ENCODE measurements around the gene FRY.

FRY gene

DNA sequence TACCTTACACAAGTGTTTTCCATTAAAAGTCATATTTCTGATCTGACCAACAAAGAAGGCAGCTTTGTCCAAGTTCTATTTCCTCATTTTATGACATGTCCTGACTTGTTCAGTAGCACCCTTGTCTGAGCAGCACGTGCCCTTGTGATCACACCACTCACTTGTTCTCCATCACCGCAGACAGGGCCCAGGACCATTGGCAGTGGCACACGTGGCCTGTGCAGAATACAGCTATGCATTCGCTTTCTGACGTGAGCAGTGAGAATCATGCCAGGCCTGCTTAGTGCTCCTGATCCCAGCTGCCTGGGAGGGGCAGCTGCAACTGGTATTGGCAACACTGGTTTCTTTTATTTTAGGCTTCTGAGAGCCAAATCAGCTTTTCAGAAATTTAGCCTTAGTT, 134.2 kb downstream of the FRY start:
- TF ChIP-seq, protein P1, sequence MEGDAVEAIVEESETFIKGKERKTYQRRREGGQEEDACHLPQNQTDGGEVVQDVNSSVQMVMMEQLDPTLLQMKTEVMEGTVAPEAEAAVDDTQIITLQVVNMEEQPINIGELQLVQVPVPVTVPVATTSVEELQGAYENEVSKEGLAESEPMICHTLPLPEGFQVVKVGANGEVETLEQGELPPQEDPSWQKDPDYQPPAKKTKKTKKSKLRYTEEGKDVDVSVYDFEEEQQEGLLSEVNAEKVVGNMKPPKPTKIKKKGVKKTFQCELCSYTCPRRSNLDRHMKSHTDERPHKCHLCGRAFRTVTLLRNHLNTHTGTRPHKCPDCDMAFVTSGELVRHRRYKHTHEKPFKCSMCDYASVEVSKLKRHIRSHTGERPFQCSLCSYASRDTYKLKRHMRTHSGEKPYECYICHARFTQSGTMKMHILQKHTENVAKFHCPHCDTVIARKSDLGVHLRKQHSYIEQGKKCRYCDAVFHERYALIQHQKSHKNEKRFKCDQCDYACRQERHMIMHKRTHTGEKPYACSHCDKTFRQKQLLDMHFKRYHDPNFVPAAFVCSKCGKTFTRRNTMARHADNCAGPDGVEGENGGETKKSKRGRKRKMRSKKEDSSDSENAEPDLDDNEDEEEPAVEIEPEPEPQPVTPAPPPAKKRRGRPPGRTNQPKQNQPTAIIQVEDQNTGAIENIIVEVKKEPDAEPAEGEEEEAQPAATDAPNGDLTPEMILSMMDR (IDR thresholded peaks at IDR 0.05; ENCODE audit: extremely low read depth, insufficient read depth, missing control alignments): no peak
- in situ Hi-C loops (cut with MboI; ENCODE audit: low pct_unique_long_range_greater_than_20kb, low sequenced_read_pairs, unreplicated experiment): no loop called here
- DNase-seq (ENCODE audit: low spot score): no peak

DNA sequence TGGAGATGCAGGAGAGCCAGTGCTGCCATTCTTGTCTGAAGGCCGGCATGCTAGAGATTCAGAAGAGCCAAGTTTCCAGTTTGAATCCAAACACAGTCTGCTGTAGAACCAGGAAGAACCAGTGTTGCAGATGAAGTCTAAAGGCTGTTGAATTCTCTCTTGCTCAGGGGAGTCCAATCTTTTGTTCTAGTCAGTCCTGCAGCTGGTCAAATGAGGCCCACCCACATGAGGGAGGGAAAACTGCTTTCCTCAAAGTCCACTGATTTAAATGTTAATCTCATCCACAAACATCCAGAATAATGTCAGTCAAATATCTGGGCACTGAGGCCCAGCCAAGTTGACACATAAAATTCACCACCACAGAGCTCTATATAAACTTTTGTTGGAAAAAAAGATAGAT, 136.6 kb downstream of the FRY start:
- DNase-seq (ENCODE audit: low spot score): no peak
- in situ Hi-C loops (cut with MboI; ENCODE audit: low pct_unique_long_range_greater_than_20kb, low sequenced_read_pairs, unreplicated experiment): no loop called here
- TF ChIP-seq, protein P1 (IDR thresholded peaks at IDR 0.05; ENCODE audit: extremely low read depth, insufficient read depth, missing control alignments): no peak

DNA sequence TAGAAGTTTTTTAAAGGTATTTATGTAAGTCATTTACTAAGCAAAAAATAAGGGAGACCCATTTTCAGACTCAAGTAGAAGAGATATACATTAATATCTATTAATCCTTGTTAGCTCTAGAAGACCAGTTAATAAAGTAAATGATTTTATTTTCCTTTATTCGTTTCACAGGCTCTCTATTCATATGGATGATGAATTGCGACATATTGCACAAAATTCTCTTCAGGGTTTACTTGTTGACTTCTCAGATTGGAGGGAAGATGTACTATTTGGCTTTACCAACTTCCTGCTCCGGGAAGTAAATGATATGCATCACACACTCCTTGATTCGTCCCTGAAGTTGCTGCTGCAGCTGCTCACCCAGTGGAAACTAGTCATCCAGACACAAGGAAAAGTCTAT, 139.3 kb downstream of the FRY start:
- DNase-seq (ENCODE audit: low spot score): no peak
- in situ Hi-C loops (cut with MboI; ENCODE audit: low pct_unique_long_range_greater_than_20kb, low sequenced_read_pairs, unreplicated experiment): no loop called here
- TF ChIP-seq, protein P1 (IDR thresholded peaks at IDR 0.05; ENCODE audit: extremely low read depth, insufficient read depth, missing control alignments): no peak

DNA sequence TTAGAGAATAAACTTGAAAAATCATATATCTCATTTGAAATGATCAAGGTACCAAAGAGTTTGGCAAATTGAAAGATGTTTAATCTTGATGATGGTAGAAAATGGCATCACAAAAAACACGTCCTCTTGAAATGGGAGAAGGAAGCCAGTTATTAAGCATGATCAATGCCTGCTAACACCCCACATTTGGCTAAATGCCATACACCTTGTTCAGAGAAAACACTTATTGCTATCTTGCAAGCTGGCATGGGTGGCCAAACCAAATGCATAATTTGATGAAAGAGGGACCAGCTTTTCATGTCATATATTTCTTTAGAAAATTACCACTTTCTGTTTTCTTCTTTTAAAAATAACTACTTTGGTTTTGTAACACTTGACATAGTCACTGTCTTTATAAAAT, 142.3 kb downstream of the FRY start:
- TF ChIP-seq, protein P1 (IDR thresholded peaks at IDR 0.05; ENCODE audit: extremely low read depth, insufficient read depth, missing control alignments): no peak
- DNase-seq (ENCODE audit: low spot score): no peak
- in situ Hi-C loops (cut with MboI; ENCODE audit: low pct_unique_long_range_greater_than_20kb, low sequenced_read_pairs, unreplicated experiment): no loop called here

DNA sequence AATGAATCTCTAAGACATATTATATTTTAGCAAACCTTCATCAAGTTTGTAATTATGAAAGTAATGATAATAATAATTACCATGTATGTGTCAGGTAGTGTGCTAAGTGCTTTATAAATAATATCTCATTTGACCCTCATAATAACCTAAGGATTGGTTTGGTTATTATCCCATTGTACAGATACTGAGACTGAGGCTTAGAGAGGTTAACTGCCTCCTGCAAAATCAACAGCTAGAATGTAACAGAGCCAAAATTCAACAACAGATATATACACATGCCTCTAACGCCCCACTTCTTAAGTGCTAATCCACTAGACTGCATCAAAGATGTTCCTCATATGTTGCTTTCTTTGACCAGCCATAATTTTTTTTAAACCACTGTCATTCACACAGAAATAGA, 142.8 kb downstream of the FRY start:
- no peak for DNase-seq (ENCODE audit: low spot score)
- in situ Hi-C loops (cut with MboI; ENCODE audit: low pct_unique_long_range_greater_than_20kb, low sequenced_read_pairs, unreplicated experiment): no loop called here
- TF ChIP-seq, protein P1 (IDR thresholded peaks at IDR 0.05; ENCODE audit: extremely low read depth, insufficient read depth, missing control alignments): no peak

DNA sequence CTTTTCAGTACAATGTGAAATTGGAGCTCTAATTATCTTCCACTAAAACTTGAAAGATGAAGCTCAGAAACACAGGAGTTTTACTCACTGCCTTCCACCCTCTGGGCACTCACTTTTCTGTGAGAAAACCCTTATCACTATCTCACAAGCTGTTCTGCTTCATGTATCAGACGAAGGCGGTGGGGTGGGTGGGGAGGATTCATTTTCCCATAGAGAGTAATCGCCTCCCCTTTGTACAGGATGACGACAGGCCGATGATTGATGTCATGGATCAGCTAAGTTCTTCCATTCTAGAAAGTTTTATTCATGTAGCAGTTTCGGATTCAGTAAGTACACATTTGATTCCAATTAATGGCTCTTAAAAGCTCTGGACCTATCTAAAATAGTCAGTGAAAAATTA, 143.7 kb downstream of the FRY start:
- no peak for DNase-seq (ENCODE audit: low spot score)
- TF ChIP-seq, protein P1 (IDR thresholded peaks at IDR 0.05; ENCODE audit: extremely low read depth, insufficient read depth, missing control alignments): no peak
- in situ Hi-C loops (cut with MboI; ENCODE audit: low pct_unique_long_range_greater_than_20kb, low sequenced_read_pairs, unreplicated experiment): no loop called here

DNA sequence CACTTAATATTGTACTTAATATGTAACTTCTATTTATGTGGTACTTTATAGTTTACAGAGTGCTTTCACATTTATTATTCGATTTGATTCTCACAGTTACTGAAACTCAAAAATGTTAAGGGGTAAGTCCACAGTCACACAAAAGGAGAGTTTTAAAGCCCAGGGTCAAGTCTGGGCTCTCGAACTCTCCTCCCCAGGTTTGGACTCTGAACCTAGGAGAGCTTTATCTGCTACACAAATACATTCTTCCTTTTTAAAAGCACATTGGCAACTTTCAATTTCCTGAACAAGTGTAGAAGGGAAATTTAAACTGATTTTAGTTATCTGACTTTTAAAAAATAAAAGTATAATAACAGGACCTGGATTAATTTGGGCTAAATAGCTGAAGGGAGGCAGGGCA, 144.4 kb downstream of the FRY start:
- in situ Hi-C loops (cut with MboI; ENCODE audit: low pct_unique_long_range_greater_than_20kb, low sequenced_read_pairs, unreplicated experiment): no loop called here
- no peak for DNase-seq (ENCODE audit: low spot score)
- TF ChIP-seq, protein P1 (IDR thresholded peaks at IDR 0.05; ENCODE audit: extremely low read depth, insufficient read depth, missing control alignments): no peak

All from GM13977 (cell line).